G401 (cell line): ENCODE results near the gene NR5A2. TPM values are rescaled to one million over a fixed set of nuclear protein-coding genes. Genes with fewer than 3 reads are reported as not detected.

Experiments used
- DNase-seq: peaks from one replicate; pipeline ENCODE4 v3.0.0-alpha.2; 2015; ENCODE audit warnings: low spot score
- in situ Hi-C: cut with HindIII; loops from 2 replicates; pipeline ENCODE4 v1.10.0; 2016; ENCODE audit warnings: low sequenced_read_pairs, mixed read lengths
- total RNA-seq: library from RNA; depleted of rRNA; stranded (reverse); fragments of >200 nt; shearing (Covaris generic); gene quantifications from 2 replicates; pipeline ENCODE4 v1.2.3, GENCODE V29; 2014

Gene NR5A2
- total RNA-seq, 1 experiment from 2014 or later = not detected

GRCh38 chr1:200152336-200152735 is 124.8 kb downstream of the NR5A2 start:
- DNase-seq = no peak
- in situ Hi-C loops = no loop called here

GRCh38 chr1:200153277-200154055 is 126.0 kb downstream of the NR5A2 start:
- no peak for DNase-seq
- in situ Hi-C loops = no loop called here

- DNase-seq = no peak
- in situ Hi-C loops = no loop called here
Observed at GRCh38 chr1:200154069-200154767, 126.7 kb downstream of the NR5A2 start.

GRCh38 chr1:200157715-200158114 is 130.2 kb downstream of the NR5A2 start:
- DNase-seq = no peak
- in situ Hi-C loops = no loop called here

GRCh38 chr1:200161801-200162200 is 134.3 kb downstream of the NR5A2 start:
- no peak for DNase-seq
- in situ Hi-C loops = no loop called here

GRCh38 chr1:200162258-200162657 is 134.7 kb downstream of the NR5A2 start:
- DNase-seq = no peak
- in situ Hi-C loops = no loop called here

- in situ Hi-C loops = no loop called here
- no peak for DNase-seq
Observed at GRCh38 chr1:200162877-200163276, 135.4 kb downstream of the NR5A2 start.

- in situ Hi-C loops = no loop called here
- no peak for DNase-seq
Observed at GRCh38 chr1:200163911-200164310, 136.4 kb downstream of the NR5A2 start.

GRCh38 chr1:200165493-200166220 is 138.1 kb downstream of the NR5A2 start:
- in situ Hi-C loops = no loop called here
- no peak for DNase-seq

- no peak for DNase-seq
Observed at GRCh38 chr1:200166411-200166810, 138.9 kb downstream of the NR5A2 start.

GRCh38 chr1:200168926-200169325 is 141.4 kb downstream of the NR5A2 start:
- DNase-seq = no peak
- in situ Hi-C loops = no loop called here

More at GRCh38 chr1:200166411-200166810, 138.9 kb downstream of the NR5A2 start:
- in situ Hi-C loops = no loop called here

- in situ Hi-C loops = no loop called here
- no peak for DNase-seq
Observed at GRCh38 chr1:200172311-200172710, 144.8 kb downstream of the NR5A2 start.

- no peak for DNase-seq
- in situ Hi-C loops = no loop called here
Observed at GRCh38 chr1:200173097-200173618, 145.6 kb downstream of the NR5A2 start.

GRCh38 chr1:200174525-200175295 is 147.2 kb downstream of the NR5A2 start:
- in situ Hi-C loops = no loop called here

GRCh38 chr1:200176181-200176580 is 148.7 kb downstream of the NR5A2 start:
- in situ Hi-C loops = no loop called here
- no peak for DNase-seq

More at GRCh38 chr1:200174525-200175295, 147.2 kb downstream of the NR5A2 start:
- DNase-seq = no peak

GRCh38 chr1:200176798-200177197 is 149.3 kb downstream of the NR5A2 start:
- DNase-seq = no peak
- in situ Hi-C loops = no loop called here

- DNase-seq = no peak
- in situ Hi-C loops = no loop called here
Observed at GRCh38 chr1:200178340-200178739, 150.8 kb downstream of the NR5A2 start.

GRCh38 chr1:200179126-200179780 is 151.7 kb downstream of the NR5A2 start:
- DNase-seq = no peak
- in situ Hi-C loops = no loop called here

GRCh38 chr1:200179781-200180160 is 152.3 kb downstream of the NR5A2 start:
- in situ Hi-C loops = no loop called here
- DNase-seq = no peak
